K562 (cell line): ENCODE measurements around the gene RARG. TPM values are rescaled to one million over a fixed set of nuclear protein-coding genes. Genes with fewer than 3 reads are reported as not detected.

Source experiments
- ARID1B ChIP-seq: fragments of 450-650 bp; IDR thresholded peaks from 2 replicates; pipeline ENCODE4 v1.6.1; 2016; ENCODE audit warnings: antibody characterized with exemption, mild to moderate bottlenecking, inconsistent platforms
- BRD9 ChIP-seq: fragments of 450-650 bp; IDR thresholded peaks from 2 replicates; pipeline ENCODE4 v1.6.1; 2018; ENCODE audit warnings: low read depth; ENCODE audit not compliant: partially characterized antibody
- CBFB ChIP-seq: sonication (generic); formaldehyde crosslinking; IDR thresholded peaks from 2 replicates; pipeline ENCODE4 v1.4.0; 2020; ENCODE audit warnings: mild to moderate bottlenecking, missing genetic modification reagents
- CREB5 ChIP-seq: fragments of 250-450 bp; sonication (Bioruptor Pico); IDR thresholded peaks from 2 replicates; pipeline ENCODE4 v1.5.0; 2020; ENCODE audit warnings: mild to moderate bottlenecking
- CTBP1 ChIP-seq: fragments of 450-650 bp; IDR thresholded peaks from 2 replicates; pipeline ENCODE4 v1.6.1; 2016; ENCODE audit warnings: borderline replicate concordance
- ESRRA ChIP-seq: fragments of 450-650 bp; IDR thresholded peaks from 2 replicates; pipeline ENCODE4 v1.6.1; 2014; ENCODE audit warnings: low read depth, mild to moderate bottlenecking, moderate library complexity, borderline replicate concordance
- FOXK2 ChIP-seq, 2 experiments: fragments of 450-650 bp; IDR thresholded peaks in 1 of 2; conservative IDR thresholded peaks in 1 of 2; 2 replicates each; pipeline ENCODE4 v1.6.1; 2016; ENCODE audit warnings: low read depth in 2 of 2, mild to moderate bottlenecking in 1 of 2
- GATAD2A ChIP-seq: fragments of 450-650 bp; IDR thresholded peaks from 2 replicates; pipeline ENCODE4 v1.6.1; 2017
- HDGF ChIP-seq: fragments of 450-650 bp; IDR thresholded peaks from 2 replicates; pipeline ENCODE4 v1.6.1; 2016
- LARP7 ChIP-seq: fragments of 450-650 bp; IDR thresholded peaks from 2 replicates; pipeline ENCODE4 v1.6.1; 2016
- MECOM ChIP-seq: fragments of 250-450 bp; sonication (Bioruptor Pico); IDR thresholded peaks from 2 replicates; pipeline ENCODE4 v1.8.0; 2022; ENCODE audit warnings: inconsistent platforms
- NBN ChIP-seq: fragments of 450-650 bp; IDR thresholded peaks from 2 replicates; pipeline ENCODE4 v1.6.1; 2016; ENCODE audit warnings: low read depth, mild to moderate bottlenecking
- RBFOX2 ChIP-seq: fragments of 200-400 bp; formaldehyde crosslinking; IDR thresholded peaks from 2 replicates; pipeline ENCODE4 v1.6.1; 2017; ENCODE audit warnings: low read depth, mild to moderate bottlenecking, low read length, moderate library complexity
- TAF7 ChIP-seq: fragments of 450-650 bp; IDR thresholded peaks from 2 replicates; pipeline ENCODE4 v1.6.1; 2016; ENCODE audit warnings: missing genetic modification characterization, missing compliant biosample characterization
- TRIM25 ChIP-seq: fragments of 450-650 bp; IDR thresholded peaks from 2 replicates; pipeline ENCODE4 v1.7.0; 2016; ENCODE audit warnings: borderline replicate concordance
- YBX1 ChIP-seq: fragments of 450-650 bp; IDR thresholded peaks from 2 replicates; pipeline ENCODE4 v1.7.1; 2016; ENCODE audit warnings: mild to moderate bottlenecking
- ZBTB5 ChIP-seq: fragments of 450-650 bp; IDR thresholded peaks from 2 replicates; pipeline ENCODE4 v1.6.1; 2017; ENCODE audit warnings: antibody characterized with exemption
- ZNF12 ChIP-seq: sonication (generic); formaldehyde crosslinking; IDR thresholded peaks from 2 replicates; pipeline ENCODE4 v1.4.0; 2020; ENCODE audit warnings: mild to moderate bottlenecking, missing genetic modification reagents
- ZNF165 ChIP-seq: fragments of 250-450 bp; sonication (Bioruptor Pico); IDR thresholded peaks from 2 replicates; pipeline ENCODE4 v1.4.0; 2020; ENCODE audit warnings: borderline replicate concordance
- ZNF3 ChIP-seq: fragments of 250-450 bp; sonication (Bioruptor Pico); IDR thresholded peaks from 2 replicates; pipeline ENCODE4 v1.5.0; 2021; ENCODE audit warnings: mild to moderate bottlenecking, moderate library complexity
- ZNF583 ChIP-seq: fragments of 250-450 bp; sonication (Bioruptor Pico); IDR thresholded peaks from 2 replicates; pipeline ENCODE4 v1.4.0; 2020
- ZNF717 ChIP-seq: fragments of 250-450 bp; sonication (Bioruptor Pico); IDR thresholded peaks from 2 replicates; pipeline ENCODE4 v1.5.0; 2021
- polyA plus RNA-seq, 8 experiments: library from polyadenylated mRNA; depleted of rRNA in 4 of 8; stranded (reverse) in 5 of 8; unstranded in 3 of 8; fragments of >200 nt; fragmentation: Nextera tagmentation in 2 of 8; fragmentation: Illumina TruSeq in 1 of 8; extraction: Ambion mirVana in 2 of 8; extraction: Trizol in 1 of 8; gene quantifications; 2 replicates each; pipeline versions ENCODE4 v1.2.1 to v1.2.3, GENCODE V29; 2011 to 2014; ENCODE audit warnings: inconsistent platforms in 1 of 8, missing spikeins in 1 of 8
- total RNA-seq, 7 experiments: library from RNA; depleted of rRNA in 6 of 7; stranded (reverse); fragments of >200 nt in 6 of 7; fragmentation: Illumina TruSeq in 2 of 7; extraction: Trizol in 2 of 7; gene quantifications; 2 replicates each; pipeline versions ENCODE4 v1.2.1 to v1.2.3, GENCODE V29; 2011 to 2021; ENCODE audit warnings: low replicate concordance in 1 of 7
- TF ChIP-seq, protein P1 (sequence below): fragments of 200-400 bp; formaldehyde crosslinking; IDR thresholded peaks from 2 replicates; pipeline ENCODE4 v1.6.1; 2017; ENCODE audit warnings: mild to moderate bottlenecking, low read depth, low read length, moderate library complexity
- TF ChIP-seq, protein P2 (sequence below): sonication (generic); formaldehyde crosslinking; IDR thresholded peaks from 2 replicates; pipeline ENCODE4 v1.8.1; 2023; ENCODE audit warnings: mild to moderate bottlenecking, missing genetic modification reagents

The RARG gene
- total and polyA plus RNA-seq, 9 of the 15 experiments (the other 6 are each of a cell fraction or from before 2014, with no cell fraction given): 0.18 to 7.6 (median 3.8) TPM

DNA sequence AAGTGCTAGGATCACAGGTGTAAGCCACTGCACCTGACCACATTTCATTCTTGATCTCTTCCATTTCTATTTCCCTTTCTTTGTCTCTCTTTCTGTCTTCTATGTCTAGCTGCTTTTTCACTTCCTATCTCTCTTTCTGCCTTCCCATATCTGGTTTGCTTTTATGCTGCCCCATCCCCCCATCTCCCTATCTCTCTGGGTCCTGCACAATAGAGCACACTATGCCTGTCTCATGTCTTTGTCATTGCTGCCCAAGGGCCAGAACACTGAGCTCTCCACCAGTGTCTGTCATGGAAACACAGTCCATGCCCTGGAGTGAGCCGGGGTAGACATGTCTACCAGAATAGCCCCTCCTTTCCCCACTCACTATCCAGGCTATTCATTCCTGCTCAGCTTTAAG, 12.3 kb upstream of the RARG start (continued):
- TF ChIP-seq CBFB (CRISPR knock-in tag) (no peak), BRD9 (peak; percentile 47), ZNF583 (CRISPR knock-in tag) (no peak), CREB5 (CRISPR knock-in tag) (no peak), TAF7 (tag) (0 out of 2 replicates have a peak, but pooled peaks have one; percentile 44), MECOM (CRISPR knock-in tag) (no peak), ZNF717 (CRISPR knock-in tag) (no peak), GATAD2A (peak; percentile 67; the same call in 1 of the 2 replicates), YBX1 (no peak), ZNF3 (CRISPR knock-in tag) (no peak), NBN (peak; percentile 74), LARP7 (no peak), TRIM25 (no peak), ZBTB5 (0 out of 2 replicates have a peak, but pooled peaks have one; percentile 19), ESRRA (no peak), HDGF (peak; percentile 29; the same call in 1 of the 2 replicates), RBFOX2 (no peak), ZNF12 (CRISPR knock-in tag) (no peak), CTBP1 (peak; percentile 32; the same call in 1 of the 2 replicates), FOXK2 (conservative IDR thresholded peaks at IDR 0.05 in 1 of 2, IDR thresholded peaks at IDR 0.05 in 1 of 2; ENCODE audit: low read depth in 2 of 2) (peak in 1 of 2 experiments; percentile 18; a peak in 1 of 4 replicates), ZNF165 (CRISPR knock-in tag) (no peak), ARID1B (peak; percentile 80)
- TF ChIP-seq, protein P1, sequence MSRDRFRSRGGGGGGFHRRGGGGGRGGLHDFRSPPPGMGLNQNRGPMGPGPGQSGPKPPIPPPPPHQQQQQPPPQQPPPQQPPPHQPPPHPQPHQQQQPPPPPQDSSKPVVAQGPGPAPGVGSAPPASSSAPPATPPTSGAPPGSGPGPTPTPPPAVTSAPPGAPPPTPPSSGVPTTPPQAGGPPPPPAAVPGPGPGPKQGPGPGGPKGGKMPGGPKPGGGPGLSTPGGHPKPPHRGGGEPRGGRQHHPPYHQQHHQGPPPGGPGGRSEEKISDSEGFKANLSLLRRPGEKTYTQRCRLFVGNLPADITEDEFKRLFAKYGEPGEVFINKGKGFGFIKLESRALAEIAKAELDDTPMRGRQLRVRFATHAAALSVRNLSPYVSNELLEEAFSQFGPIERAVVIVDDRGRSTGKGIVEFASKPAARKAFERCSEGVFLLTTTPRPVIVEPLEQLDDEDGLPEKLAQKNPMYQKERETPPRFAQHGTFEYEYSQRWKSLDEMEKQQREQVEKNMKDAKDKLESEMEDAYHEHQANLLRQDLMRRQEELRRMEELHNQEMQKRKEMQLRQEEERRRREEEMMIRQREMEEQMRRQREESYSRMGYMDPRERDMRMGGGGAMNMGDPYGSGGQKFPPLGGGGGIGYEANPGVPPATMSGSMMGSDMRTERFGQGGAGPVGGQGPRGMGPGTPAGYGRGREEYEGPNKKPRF: no peak
- TF ChIP-seq, protein P2, sequence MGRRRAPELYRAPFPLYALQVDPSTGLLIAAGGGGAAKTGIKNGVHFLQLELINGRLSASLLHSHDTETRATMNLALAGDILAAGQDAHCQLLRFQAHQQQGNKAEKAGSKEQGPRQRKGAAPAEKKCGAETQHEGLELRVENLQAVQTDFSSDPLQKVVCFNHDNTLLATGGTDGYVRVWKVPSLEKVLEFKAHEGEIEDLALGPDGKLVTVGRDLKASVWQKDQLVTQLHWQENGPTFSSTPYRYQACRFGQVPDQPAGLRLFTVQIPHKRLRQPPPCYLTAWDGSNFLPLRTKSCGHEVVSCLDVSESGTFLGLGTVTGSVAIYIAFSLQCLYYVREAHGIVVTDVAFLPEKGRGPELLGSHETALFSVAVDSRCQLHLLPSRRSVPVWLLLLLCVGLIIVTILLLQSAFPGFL (CRISPR knock-in tag): no peak
